ENCODE measurements around the gene ZNF593.

Gene ZNF593

GRCh38 chr1:26169669-26170471 is at the start of gene ZNF593:
TSS of gene ZNF593 (plus strand) at chr1:26169908. CDS start at chr1:26169984, 76 bp downstream.
- in situ Hi-C loops (cut with MboI; ENCODE audit: low sequenced_read_pairs) = no loop called here

DNA sequence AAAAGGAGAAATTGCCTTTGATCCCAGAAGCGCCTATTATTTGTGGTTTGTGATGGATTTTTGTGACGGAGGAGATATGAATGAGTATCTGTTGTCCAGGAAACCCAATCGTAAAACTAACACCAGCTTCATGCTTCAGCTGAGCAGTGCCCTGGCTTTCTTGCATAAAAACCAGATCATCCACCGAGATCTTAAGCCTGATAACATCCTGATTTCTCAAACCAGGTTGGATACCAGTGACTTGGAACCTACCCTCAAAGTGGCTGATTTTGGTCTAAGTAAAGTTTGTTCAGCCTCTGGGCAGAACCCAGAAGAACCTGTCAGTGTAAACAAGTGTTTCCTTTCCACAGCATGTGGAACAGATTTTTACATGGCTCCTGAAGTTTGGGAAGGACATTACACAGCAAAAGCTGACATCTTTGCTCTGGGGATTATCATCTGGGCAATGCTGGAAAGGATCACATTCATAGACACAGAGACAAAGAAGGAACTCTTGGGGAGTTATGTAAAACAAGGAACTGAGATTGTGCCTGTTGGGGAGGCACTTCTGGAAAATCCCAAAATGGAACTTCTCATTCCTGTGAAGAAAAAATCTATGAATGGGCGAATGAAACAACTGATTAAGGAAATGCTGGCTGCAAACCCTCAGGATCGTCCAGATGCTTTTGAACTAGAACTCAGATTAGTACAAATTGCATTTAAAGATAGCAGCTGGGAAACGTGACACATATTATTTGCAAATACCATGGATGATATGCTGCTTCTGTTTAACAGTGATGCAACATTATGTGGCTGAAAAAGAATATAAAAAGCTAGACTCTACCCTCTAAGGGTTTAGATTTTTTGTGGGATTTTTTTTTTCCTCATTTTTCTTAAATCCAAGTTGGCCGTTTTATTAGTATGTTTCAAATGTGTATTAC is 47.6 kb upstream of the ZNF593 start:
- in situ Hi-C loops (cut with MboI; ENCODE audit: low sequenced_read_pairs) = no loop called here

DNA sequence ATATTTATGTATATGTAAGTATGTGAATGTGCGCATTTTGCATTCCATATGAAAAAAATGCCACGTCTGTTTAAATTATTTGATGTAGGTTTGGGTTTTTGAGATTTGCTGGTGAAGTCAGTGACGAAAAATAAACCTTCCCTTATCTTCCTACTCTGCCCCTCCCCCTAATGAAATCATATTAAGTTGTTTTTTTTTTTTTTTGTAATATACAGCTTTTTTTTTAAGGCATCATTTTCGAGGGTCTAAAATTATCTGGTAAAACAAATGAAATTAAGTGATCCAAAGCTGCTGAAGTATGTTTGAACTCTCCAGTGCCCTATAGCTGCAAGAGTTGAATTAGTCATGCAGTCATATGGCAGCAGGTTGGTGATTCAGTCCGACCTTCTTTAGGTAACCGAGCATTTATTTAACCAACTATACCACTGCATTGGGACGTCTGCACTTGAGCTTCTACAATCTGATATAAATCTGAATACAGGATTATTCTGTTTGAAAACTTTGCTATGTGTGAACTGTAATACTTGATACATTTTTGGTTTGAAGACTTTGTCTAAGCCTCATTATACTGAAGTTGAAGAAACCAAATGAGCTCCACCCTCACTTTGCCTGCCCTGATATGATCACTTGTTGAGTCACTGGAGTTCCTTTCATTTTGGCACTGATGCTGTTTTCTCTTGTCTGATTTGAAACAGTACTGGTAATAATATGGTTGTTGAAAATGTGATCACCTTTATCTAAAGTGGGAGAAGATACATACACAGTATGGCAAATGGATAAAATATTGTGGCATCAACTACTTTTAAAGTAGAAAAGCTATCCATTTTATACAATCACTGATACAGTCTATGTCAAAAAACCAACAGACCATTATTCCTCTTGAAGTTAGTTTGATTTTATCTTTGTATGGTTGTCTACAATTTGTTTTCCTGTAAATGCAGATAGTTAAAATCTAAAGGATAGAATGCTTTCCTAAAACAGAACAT is 46.4 kb upstream of the ZNF593 start:
- in situ Hi-C loops (cut with MboI; ENCODE audit: low sequenced_read_pairs) = no loop called here

GRCh38 chr1:26124418-26125331 is 45.0 kb upstream of the ZNF593 start:
- in situ Hi-C loops (cut with MboI; ENCODE audit: low sequenced_read_pairs) = no loop called here

DNA sequence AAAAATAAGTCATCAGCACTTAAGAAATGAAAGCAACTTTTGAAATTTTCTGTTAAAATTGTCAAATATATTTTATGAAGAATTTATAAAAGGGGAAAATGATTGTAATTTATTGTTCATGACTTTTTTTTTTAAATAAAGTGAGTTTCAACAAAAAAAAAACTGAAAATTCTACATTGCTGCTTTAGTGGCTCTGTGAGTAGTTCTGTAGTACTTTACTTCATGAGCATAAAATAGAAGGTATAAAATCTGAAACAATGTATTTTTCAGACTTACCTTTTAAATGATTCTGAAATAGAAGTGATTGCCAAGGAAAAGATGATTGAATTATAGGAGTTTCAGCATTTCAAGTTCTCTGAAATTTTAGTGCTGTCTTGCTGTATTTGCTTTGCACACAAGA is 44.3 kb upstream of the ZNF593 start:
- in situ Hi-C loops (cut with MboI; ENCODE audit: low sequenced_read_pairs) = no loop called here

- in situ Hi-C loops (cut with MboI; ENCODE audit: low sequenced_read_pairs) = no loop called here
These were observed 43.8 kb upstream of the ZNF593 start for GRCh38 chr1:26125946-26126320.

GRCh38 chr1:26126321-26127084 is 43.2 kb upstream of the ZNF593 start:
- in situ Hi-C loops (cut with MboI; ENCODE audit: low sequenced_read_pairs) = no loop called here

DNA sequence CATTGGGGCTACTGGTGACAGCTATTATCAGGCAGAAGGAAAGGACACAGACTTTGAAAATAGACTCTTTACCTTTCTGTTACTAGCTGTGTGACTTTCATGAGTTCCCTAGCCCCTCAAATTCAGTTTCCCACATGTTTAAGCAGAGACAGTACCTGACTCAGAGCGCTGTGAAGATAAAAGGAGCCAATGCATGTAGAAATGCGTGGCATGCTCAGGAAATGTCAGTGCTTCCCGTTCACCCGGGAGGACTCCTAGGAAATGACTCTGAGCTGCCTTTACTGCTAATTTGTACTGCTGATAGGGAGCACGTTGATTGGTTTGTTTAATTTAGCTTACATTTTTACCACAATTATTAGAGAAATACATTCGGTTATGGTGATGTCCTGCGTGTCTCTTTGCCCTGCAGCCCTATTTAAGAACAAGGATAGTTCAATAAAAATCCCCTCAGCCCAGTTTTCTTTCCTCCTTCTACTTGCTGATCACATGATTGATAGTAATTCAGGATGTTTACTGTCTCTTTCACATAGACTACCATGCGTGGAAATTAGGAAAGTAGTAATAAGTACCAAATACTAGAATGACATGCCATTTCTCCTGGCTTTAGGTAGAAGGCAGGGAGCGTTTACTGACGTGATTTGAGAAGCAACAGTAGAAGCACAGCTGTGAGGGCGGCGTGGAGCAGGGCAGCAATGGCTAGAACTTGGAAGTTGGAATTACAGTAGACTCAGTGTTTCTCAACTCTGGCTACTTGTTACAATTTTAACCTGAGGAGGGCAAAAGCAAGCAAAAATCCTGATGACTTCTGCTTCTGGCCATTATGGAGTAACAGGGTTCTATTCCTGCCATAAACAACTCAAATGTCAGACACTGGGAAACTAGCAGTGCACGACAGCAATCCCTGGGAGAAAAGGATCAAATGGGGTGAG is 42.2 kb upstream of the ZNF593 start:
- in situ Hi-C loops (cut with MboI; ENCODE audit: low sequenced_read_pairs) = no loop called here

DNA sequence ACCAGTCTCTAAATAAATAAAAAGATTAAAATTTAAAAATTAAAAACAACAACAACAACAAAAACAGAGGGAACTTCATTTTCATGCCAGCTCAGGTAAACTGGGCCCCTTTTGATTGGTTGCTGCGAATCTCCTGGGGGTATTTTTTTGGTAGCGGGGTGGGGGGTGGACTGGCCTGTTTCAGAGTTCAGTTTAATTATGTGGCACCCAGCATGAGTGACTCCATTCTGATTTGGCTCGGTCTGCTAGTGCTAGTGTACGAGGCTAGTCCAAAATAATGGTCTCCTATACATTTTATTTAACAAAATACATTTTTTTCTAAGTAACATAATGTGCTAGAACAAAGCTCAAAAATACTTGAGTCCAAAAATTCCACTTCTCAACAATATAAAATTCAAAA is 39.9 kb upstream of the ZNF593 start:
- in situ Hi-C loops (cut with MboI; ENCODE audit: low sequenced_read_pairs) = no loop called here

DNA sequence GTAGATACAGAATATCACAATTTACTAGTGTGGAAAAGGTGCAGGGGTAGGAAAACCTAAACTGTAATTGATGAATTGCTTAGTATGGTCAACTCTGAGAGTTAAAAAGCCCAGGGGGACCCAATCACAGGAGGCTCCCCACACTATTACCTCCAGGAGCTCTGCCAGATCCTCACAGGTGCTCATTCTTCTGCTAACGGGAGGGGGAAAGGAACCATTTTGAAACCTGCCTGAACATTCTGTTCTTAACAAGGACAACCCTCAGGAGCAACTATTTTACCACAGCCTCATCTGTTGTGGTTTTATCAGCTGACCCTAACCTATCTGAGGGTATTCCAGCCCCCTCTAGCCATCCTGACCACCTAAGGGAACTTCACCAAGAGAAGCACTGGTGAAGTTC is 39.0 kb upstream of the ZNF593 start:
- in situ Hi-C loops (cut with MboI; ENCODE audit: low sequenced_read_pairs) = no loop called here

DNA sequence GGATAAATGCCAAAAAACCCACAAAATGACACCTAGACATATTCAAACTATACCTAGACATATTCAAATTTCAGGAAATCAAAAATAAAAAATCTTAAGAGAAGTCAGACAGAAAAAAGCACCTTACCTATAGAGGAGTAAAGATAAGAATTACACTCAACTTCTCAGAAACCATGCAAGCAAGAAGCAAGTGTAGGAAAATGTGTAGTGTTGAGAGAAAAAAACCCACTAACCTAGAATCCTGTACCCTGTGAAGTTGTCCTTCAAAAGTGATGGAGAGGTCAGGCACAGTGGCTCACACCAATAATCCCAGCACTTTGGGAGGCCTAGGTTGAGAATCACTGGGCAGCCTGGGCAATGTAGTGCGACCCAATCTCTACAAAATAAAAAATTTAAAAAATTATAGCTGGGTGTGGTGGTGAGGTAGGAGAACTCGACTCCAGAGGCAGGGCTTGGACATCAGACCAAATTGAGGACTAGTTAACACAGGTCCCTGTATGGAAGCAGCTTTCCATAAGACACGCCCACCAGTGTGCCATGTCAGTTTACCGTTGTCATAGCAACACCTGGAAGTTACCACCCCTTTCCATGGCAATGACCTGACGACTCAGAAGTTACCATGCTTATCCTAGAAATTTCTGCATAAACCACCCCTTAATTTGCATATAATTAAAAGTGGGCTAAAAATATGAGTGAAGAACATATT is 37.4 kb upstream of the ZNF593 start:
- in situ Hi-C loops (cut with MboI; ENCODE audit: low sequenced_read_pairs) = no loop called here

- in situ Hi-C loops (cut with MboI; ENCODE audit: low sequenced_read_pairs) = no loop called here
These were observed 36.9 kb upstream of the ZNF593 start for GRCh38 chr1:26132834-26133167.

GRCh38 chr1:26134466-26134865 is 35.2 kb upstream of the ZNF593 start:
- in situ Hi-C loops (cut with MboI; ENCODE audit: low sequenced_read_pairs) = no loop called here

DNA sequence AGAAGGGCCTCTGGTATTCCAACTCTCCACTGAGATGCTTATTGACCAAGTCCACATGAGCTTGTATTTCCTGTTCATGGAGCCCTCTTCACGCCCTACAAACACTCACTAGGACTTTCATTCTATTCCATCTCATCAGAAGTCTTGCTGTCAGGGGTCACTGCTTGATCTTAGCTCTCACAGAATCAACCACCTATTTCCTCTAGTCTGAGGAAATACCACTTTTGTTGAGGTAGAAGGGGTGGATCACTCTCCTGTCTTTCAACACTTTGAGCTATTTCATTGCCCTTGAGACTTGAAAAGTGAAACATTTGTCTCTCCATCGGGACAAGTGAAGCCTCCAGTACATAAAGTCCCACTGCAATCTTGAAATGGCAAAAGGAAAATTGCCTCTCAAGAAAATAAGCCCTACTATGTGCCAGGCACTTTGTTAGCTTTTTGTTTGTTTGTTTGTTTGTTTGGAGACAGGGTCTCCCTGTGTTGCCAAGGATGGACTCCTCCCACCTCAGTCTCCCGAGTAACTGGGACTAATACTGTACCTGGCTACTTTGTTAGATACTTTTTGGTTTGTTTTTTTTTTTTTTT is 30.6 kb upstream of the ZNF593 start:
- in situ Hi-C loops (cut with MboI; ENCODE audit: low sequenced_read_pairs) = no loop called here

DNA sequence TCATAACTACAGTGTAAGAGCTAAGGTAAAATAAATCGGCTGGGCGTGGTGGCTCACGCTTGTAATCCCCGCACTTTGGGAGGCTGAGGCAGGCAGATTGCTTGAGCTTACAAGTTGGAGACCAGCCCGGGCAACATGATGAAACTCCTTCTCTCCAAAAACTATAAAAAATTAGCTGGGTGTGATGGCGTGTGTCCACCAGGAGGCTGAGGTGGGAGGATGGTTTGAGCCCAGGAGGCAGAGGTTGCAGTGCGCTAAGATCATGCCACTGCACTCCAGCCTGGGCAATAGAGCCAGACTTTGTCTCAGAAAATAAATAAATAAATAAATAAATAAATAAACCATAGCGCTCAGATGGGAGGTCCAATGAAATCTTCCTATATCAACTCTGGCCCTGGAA is 27.5 kb upstream of the ZNF593 start:
- in situ Hi-C loops (cut with MboI; ENCODE audit: low sequenced_read_pairs) = no loop called here

- in situ Hi-C loops (cut with MboI; ENCODE audit: low sequenced_read_pairs) = no loop called here
These were observed 24.4 kb upstream of the ZNF593 start for GRCh38 chr1:26145041-26145959.

Data from hTERT RPE-1 (cell line).